ENCODE measurements around the gene KRT83. TPM values are rescaled to one million over a fixed set of nuclear protein-coding genes. Genes with fewer than 3 reads are reported as not detected.
"Not testable (repeated sequence)": the region's sequence is repeated elsewhere in the genome, so short reads cannot be mapped to it uniquely, and the experiment has no call there.

Gene KRT83
- total RNA-seq, 1 experiment from 2014 or later: not detected

- Histone ChIP-seq H3K4me3 (ENCODE audit: low read depth, low read length, poor library complexity, severe bottlenecking) (no peak overlapping the region), H3K9me3 (ENCODE audit: low read depth, low read length, poor library complexity, severe bottlenecking) (no peaks in the 10 kb centered on the region), H3K27me3 (replicated peaks; ENCODE audit: insufficient read depth, low read depth, low read length, poor library complexity) (peaks cover 2% of the 10 kb centered on the region), H3K27ac (ENCODE audit: low read depth, low read length, poor library complexity, severe bottlenecking) (no peak overlapping the region), H3K4me1 (ENCODE audit: insufficient read depth, low read length, poor library complexity, severe bottlenecking) (no peaks in the 10 kb centered on the region), H3K36me3 (ENCODE audit: insufficient read depth, low read length, poor library complexity, severe bottlenecking) (no peaks in the 10 kb centered on the region)
- ChIA-PET CTCF (no interaction called here), POLR2A (ENCODE audit: low non-redundant PET) (no interaction called here)
- DNase-seq (ENCODE audit: low spot score): no peak
- intact Hi-C loops (cut with micrococcal nuclease; ENCODE audit: unreplicated experiment): no loop called here
- no TSS peak for BruUV-seq (replicated peaks)
- TF ChIP-seq CTCF (conservative IDR thresholded peaks at IDR 0.05; ENCODE audit: low read depth, low read length) (no peak), EZH2 (IDR thresholded peaks at IDR 0.05; ENCODE audit: borderline replicate concordance, low read depth, low read length, poor library complexity, severe bottlenecking) (no peak)
Measured at GRCh38 chr12:52316701-52317100, 4.5 kb downstream of the KRT83 start.

GRCh38 chr12:52316290-52316689 is 4.9 kb downstream of the KRT83 start:
- CTCF ChIA-PET: no interaction called here
- POLR2A ChIA-PET (ENCODE audit: low non-redundant PET): no interaction called here
- no TSS peak for BruUV-seq (replicated peaks)
- DNase-seq (ENCODE audit: low spot score): no peak
- no peaks in the 10 kb centered on the region for H3K36me3 ChIP-seq (ENCODE audit: insufficient read depth, low read length, poor library complexity, severe bottlenecking)
- intact Hi-C loops (cut with micrococcal nuclease; ENCODE audit: unreplicated experiment): no loop called here
- no peak overlapping the region for H3K4me3 ChIP-seq (ENCODE audit: low read depth, low read length, poor library complexity, severe bottlenecking)
- H3K4me1 ChIP-seq (ENCODE audit: insufficient read depth, low read length, poor library complexity, severe bottlenecking): no peaks in the 10 kb centered on the region
- H3K27ac ChIP-seq (ENCODE audit: low read depth, low read length, poor library complexity, severe bottlenecking): no peak overlapping the region
- peaks cover 5% of the 10 kb centered on the region for H3K27me3 ChIP-seq (replicated peaks; ENCODE audit: insufficient read depth, low read depth, low read length, poor library complexity)
- TF ChIP-seq CTCF (conservative IDR thresholded peaks at IDR 0.05; ENCODE audit: low read depth, low read length) (no peak), EZH2 (IDR thresholded peaks at IDR 0.05; ENCODE audit: borderline replicate concordance, low read depth, low read length, poor library complexity, severe bottlenecking) (no peak)
- H3K9me3 ChIP-seq (ENCODE audit: low read depth, low read length, poor library complexity, severe bottlenecking): no peaks in the 10 kb centered on the region

- peak; percentile 56 for TF ChIP-seq CTCF (conservative IDR thresholded peaks at IDR 0.05; ENCODE audit: low read depth, low read length)
- H3K27ac ChIP-seq (ENCODE audit: low read depth, low read length, poor library complexity, severe bottlenecking); H3K4me1 ChIP-seq (ENCODE audit: insufficient read depth, low read length, poor library complexity, severe bottlenecking); BruUV-seq (replicated peaks); H3K4me3 ChIP-seq (ENCODE audit: low read depth, low read length, poor library complexity, severe bottlenecking); H3K27me3 ChIP-seq (replicated peaks; ENCODE audit: insufficient read depth, low read depth, low read length, poor library complexity); POLR2A ChIA-PET (ENCODE audit: low non-redundant PET); H3K9me3 ChIP-seq (ENCODE audit: low read depth, low read length, poor library complexity, severe bottlenecking); H3K36me3 ChIP-seq (ENCODE audit: insufficient read depth, low read length, poor library complexity, severe bottlenecking); intact Hi-C loops (cut with micrococcal nuclease; ENCODE audit: unreplicated experiment): not testable (repeated sequence)
- peak; percentile 18 for DNase-seq (ENCODE audit: low spot score)
- CTCF ChIA-PET: interaction anchor here (0.5 kb wide), 1 partner anchor 90 kb away, joined by 3 read pairs; no protein-coding TSS in a partner anchor
Measured at GRCh38 chr12:52315721-52316120, 5.5 kb downstream of the KRT83 start.

Data from A673 (cell line).